Fibroblast of mammary gland (primary cell): ENCODE results near the gene CHID1.

Experiments
- DNase-seq: peaks from one replicate; pipeline ENCODE4 v3.0.0-alpha.2; 2010; ENCODE audit warnings: low read depth
- H3K4me3 ChIP-seq: 2 replicates; pipeline ENCODE4 v1.5.1; 2011; ENCODE audit warnings: low read depth, mild to moderate bottlenecking, low read length, moderate library complexity; ENCODE audit not compliant: control insufficient read depth
- CTCF ChIP-seq: conservative IDR thresholded peaks from 2 replicates; pipeline ENCODE4 v1.5.1; 2011; ENCODE audit warnings: low read depth, low read length, inconsistent platforms; ENCODE audit not compliant: control insufficient read depth, insufficient read depth

Gene CHID1

DNA sequence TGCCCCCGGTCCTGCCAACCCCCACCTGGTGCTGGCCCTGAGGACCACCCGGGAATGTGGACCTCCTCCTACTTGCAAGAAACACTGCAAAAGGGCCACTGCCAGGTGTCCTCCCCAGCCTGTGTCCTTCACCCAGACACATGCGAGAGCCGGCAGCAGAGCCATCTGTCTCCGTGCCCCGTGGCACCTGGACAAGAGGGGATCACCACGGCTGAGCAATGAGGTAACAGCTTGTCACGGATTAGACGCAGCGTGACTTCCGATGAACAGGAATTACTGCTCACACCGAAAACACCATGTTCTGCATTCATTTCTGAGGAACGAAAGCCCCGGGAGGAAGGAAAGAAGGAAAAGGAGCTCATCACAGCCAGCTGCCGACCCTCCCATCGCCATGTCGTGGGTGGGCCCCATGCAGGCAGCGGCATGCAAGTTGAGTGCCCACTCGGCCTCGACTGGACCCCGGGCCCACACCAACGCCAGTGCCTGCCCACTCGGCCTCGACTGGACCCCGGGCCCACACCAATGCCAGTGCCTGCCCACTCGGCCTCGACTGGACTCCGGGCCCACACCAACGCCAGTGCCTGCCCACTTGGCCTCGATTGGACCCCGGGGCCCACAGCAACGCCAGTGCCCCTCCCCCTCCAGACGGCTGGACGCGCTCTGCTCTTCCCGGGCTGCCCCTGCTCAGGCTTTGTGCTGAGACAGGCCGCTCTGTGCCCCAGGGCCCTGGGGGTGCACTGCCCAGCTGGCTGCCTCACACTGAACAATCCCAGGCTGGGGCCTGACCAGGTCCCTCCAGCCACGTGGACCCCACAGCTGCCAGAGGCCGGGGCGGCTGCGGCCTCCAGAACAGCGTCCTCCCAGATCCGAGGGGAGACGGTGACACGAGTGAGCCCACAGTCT is 22.0 kb downstream of the CHID1 start:
- DNase-seq = no peak
- no peak overlapping the region for H3K4me3 ChIP-seq
- no peak for TF ChIP-seq CTCF

DNA sequence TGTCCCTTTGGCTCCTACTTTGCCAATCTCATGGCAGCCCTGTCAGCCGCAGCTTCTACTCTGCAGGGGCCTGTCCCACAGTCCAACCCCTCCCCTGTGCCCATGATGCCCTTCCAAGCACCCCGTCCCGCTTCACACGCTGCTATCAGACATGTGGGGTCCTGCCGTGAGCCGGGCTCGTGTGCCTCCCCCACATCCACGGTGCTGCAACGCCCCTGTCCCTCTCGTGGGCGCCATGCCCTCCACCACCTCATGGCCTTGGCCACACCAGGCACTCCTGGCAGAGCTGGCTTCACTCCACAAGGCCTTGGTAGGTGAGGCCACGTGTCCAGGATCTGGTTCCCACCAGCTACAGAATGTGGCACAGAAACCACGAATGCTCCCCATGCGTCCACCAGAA is 23.0 kb downstream of the CHID1 start:
- DNase-seq = no peak
- TF ChIP-seq CTCF = no peak
- H3K4me3 ChIP-seq = no peak overlapping the region

DNA sequence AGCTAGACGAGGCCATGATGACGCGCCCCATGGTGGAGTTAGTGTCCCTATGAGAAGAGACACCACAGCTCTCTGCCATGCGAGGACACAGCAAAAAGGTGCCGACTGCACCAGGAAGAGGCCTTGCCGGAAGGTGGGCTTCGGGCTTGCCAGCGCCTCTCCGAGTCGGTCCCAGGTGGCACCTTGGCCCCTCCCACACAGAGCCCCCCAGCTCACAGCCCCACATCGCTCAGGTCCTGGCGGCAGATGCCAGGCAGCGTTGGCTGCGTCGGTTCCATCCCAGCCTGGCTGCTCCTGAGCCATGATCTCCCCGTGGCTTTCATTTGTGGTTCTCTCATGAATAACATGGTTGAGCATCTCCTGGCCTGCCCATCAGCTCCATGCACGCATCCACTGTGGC is 24.0 kb downstream of the CHID1 start:
- no peak overlapping the region for H3K4me3 ChIP-seq
- TF ChIP-seq CTCF = no peak
- no peak for DNase-seq

DNA sequence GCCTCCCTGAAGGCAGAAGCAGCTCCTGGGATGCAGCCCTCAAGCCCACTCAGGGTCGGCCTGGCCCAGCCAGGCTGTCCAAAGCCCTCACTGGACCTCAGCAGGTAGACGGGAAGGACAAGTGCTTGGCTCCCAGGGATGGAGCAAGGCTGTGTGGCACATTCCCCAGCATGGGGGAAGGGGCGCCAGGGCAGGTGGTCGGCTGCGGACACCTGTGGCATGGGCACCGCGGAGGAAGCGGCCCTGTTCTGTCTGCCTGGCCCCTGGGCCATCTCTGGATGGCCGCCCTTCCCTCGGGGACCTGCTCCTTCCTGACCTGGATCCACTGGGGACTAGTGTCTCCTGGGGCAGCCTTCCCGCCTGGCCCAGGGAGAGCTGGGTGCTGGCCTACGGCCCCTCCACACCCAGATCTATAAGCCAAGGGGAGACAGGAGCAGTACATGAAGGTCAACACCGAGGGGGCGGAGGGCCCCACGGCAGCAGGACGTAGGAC is 26.0 kb downstream of the CHID1 start:
- no peak for TF ChIP-seq CTCF
- no peak overlapping the region for H3K4me3 ChIP-seq
- no peak for DNase-seq

DNA sequence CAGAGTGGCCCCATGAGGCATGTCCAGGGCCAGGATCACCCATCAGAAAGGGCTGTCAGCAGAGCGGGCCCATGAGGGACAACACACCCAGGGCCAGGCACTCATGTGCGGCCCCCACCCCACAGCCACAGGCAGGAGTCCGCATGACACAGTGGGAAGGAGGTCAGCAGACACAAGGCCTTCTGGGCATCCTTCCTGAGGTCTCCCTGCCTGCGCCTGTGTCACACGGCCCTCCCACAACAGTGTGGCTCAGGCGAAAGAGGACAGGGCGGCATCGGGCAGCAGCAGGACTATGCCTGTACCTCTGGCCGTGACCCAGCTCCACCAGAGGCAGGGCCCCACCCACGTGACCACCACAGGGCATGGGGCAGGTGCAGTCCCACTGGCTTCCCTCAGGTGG is 27.1 kb downstream of the CHID1 start:
- H3K4me3 ChIP-seq = no peak overlapping the region
- DNase-seq = no peak
- TF ChIP-seq CTCF = no peak

DNA sequence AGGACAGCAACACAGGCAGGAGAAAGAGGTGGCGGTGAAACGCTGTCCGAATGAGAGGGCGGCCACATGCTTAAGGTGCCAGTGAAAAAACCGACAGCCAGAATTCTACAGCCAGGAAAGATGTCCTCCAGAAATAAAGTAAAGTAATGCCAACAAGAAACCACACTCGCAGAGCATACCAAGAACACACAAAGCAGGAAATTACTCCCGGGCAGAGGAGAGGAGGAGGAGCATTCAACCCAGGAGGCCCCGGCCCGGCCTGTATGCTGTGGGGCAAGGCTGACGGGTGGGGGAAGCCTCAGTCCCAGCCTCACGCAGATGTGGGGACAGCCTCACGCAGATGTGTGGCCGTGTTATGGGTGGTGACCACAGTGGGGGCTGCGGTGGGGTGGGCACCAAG is 28.0 kb downstream of the CHID1 start:
- no peak for TF ChIP-seq CTCF
- H3K4me3 ChIP-seq = no peak overlapping the region
- no peak for DNase-seq
